ENCODE measurements around the gene SAMD1. TPM values are rescaled to one million over a fixed set of nuclear protein-coding genes. Genes with fewer than 3 reads are reported as not detected.

Gene SAMD1
- total and polyA plus RNA-seq, 9 of the 15 experiments (the other 6 are each of a cell fraction or from before 2014, with no cell fraction given) = 2.9 to 96.0 (median 43.5) TPM

- TF ChIP-seq RBM25 (IDR thresholded peaks at IDR 0.05; ENCODE audit: low read depth, low read length, severe bottlenecking) = peak; percentile 92
- TF ChIP-seq, protein P1, sequence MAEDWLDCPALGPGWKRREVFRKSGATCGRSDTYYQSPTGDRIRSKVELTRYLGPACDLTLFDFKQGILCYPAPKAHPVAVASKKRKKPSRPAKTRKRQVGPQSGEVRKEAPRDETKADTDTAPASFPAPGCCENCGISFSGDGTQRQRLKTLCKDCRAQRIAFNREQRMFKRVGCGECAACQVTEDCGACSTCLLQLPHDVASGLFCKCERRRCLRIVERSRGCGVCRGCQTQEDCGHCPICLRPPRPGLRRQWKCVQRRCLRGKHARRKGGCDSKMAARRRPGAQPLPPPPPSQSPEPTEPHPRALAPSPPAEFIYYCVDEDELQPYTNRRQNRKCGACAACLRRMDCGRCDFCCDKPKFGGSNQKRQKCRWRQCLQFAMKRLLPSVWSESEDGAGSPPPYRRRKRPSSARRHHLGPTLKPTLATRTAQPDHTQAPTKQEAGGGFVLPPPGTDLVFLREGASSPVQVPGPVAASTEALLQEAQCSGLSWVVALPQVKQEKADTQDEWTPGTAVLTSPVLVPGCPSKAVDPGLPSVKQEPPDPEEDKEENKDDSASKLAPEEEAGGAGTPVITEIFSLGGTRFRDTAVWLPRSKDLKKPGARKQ (CRISPR knock-in tag; IDR thresholded peaks at IDR 0.05) = no peak
- no peak for TF ChIP-seq RFX7 (CRISPR knock-in tag; IDR thresholded peaks at IDR 0.05)
- TF ChIP-seq FOXK2 (conservative IDR thresholded peaks at IDR 0.05 in 1 of 2, IDR thresholded peaks at IDR 0.05 in 1 of 2; ENCODE audit: low read depth in 2 of 2) = no peak
- TF ChIP-seq, protein P2, sequence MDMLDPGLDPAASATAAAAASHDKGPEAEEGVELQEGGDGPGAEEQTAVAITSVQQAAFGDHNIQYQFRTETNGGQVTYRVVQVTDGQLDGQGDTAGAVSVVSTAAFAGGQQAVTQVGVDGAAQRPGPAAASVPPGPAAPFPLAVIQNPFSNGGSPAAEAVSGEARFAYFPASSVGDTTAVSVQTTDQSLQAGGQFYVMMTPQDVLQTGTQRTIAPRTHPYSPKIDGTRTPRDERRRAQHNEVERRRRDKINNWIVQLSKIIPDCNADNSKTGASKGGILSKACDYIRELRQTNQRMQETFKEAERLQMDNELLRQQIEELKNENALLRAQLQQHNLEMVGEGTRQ (CRISPR knock-in tag; IDR thresholded peaks at IDR 0.05) = no peak
- TF ChIP-seq ZNF347 (CRISPR knock-in tag; IDR thresholded peaks at IDR 0.05; ENCODE audit: low read depth) = no peak
- TF ChIP-seq ADNP (tag; IDR thresholded peaks at IDR 0.05) = peak; percentile 82
- TF ChIP-seq BMI1 (IDR thresholded peaks at IDR 0.05; ENCODE audit: low read length) = no peak
- no peak for TF ChIP-seq PPARD (CRISPR knock-in tag; IDR thresholded peaks at IDR 0.05)
- TF ChIP-seq, protein P3, sequence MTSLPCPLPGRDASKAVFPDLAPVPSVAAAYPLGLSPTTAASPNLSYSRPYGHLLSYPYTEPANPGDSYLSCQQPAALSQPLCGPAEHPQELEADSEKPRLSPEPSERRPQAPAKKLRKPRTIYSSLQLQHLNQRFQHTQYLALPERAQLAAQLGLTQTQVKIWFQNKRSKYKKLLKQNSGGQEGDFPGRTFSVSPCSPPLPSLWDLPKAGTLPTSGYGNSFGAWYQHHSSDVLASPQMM (CRISPR knock-in tag; IDR thresholded peaks at IDR 0.05) = no peak
- TF ChIP-seq EGR1 (conservative IDR thresholded peaks at IDR 0.05) = no peak
- TF ChIP-seq, protein P4, sequence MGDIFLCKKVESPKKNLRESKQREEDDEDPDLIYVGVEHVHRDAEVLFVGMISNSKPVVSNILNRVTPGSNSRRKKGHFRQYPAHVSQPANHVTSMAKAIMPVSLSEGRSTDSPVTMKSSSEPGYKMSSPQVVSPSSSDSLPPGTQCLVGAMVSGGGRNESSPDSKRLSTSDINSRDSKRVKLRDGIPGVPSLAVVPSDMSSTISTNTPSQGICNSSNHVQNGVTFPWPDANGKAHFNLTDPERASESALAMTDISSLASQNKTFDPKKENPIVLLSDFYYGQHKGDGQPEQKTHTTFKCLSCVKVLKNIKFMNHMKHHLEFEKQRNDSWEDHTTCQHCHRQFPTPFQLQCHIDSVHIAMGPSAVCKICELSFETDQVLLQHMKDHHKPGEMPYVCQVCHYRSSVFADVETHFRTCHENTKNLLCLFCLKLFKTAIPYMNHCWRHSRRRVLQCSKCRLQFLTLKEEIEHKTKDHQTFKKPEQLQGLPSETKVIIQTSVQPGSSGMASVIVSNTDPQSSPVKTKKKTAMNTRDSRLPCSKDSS (IDR thresholded peaks at IDR 0.05; ENCODE audit: low read depth, partially characterized antibody) = peak; percentile 27
- TF ChIP-seq CBX3 (IDR thresholded peaks at IDR 0.05; ENCODE audit: borderline replicate concordance in 1 of 2, low read length in 2 of 2) = peak in 1 of 2 experiments; percentile 98; a peak in 2 of 3 replicates
These were observed 2.7 kb upstream of the SAMD1 start (continued) for GRCh38 chr19:14093117-14093823.
